ENCODE measurements around the gene ADAMTSL1.

DNA sequence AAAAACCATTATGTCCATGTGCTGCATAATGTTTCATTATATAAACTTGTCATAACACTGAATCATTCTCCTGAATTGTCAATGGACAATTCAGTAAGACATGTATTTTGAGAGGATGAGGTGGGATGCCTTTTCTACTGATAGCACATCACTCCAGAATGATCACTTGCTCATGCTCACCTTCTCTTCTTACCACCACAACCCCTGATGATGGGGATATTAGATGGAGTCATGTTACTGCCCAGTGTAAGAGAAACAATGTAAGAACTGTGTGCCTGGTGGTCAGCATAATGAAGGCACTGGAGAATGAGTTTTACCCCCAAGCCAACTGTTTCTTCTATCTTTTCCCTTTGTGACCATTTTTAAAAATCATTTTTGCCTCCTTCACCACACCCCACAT is 198.8 kb downstream of the ADAMTSL1 start:
- TF ChIP-seq, protein P1, sequence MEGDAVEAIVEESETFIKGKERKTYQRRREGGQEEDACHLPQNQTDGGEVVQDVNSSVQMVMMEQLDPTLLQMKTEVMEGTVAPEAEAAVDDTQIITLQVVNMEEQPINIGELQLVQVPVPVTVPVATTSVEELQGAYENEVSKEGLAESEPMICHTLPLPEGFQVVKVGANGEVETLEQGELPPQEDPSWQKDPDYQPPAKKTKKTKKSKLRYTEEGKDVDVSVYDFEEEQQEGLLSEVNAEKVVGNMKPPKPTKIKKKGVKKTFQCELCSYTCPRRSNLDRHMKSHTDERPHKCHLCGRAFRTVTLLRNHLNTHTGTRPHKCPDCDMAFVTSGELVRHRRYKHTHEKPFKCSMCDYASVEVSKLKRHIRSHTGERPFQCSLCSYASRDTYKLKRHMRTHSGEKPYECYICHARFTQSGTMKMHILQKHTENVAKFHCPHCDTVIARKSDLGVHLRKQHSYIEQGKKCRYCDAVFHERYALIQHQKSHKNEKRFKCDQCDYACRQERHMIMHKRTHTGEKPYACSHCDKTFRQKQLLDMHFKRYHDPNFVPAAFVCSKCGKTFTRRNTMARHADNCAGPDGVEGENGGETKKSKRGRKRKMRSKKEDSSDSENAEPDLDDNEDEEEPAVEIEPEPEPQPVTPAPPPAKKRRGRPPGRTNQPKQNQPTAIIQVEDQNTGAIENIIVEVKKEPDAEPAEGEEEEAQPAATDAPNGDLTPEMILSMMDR (IDR thresholded peaks at IDR 0.05) = no peak
- TF ChIP-seq POLR2A (IDR thresholded peaks at IDR 0.05) = no peak

Measured in right lobe of liver (tissue), 4 donors.